K562 (cell line): ENCODE results near the gene ACTL8. TPM values are rescaled to one million over a fixed set of nuclear protein-coding genes. Genes with fewer than 3 reads are reported as not detected.

Experiments
- ATAC-seq: fragments of 200-7000 bp; cut with Tn5 transposase; 3 replicates; pipeline ENCODE4 v1.9.1; 2020; ENCODE audit warnings: moderate library complexity
- BruUV-seq: library from RNA; stranded (reverse); fragments of 400-500 nt; replicated peaks from 2 replicates; lab custom pipeline; 2021; lab: Mats Ljungman, UMichigan
- CTCF ChIA-PET: fragments of 300-600 bp; formaldehyde crosslinking; extraction: SDS; loops from one replicate; lab custom pipeline; 2021; ENCODE audit warnings: low intra/inter-chr PET ratio; lab: Yijun Ruan, JAX
- POLR2A ChIA-PET: fragments of 300-600, 350-650 bp; sonication (Branson Sonifier 250); formaldehyde crosslinking; extraction: SDS; loops from one replicate; lab custom pipeline; 2021; ENCODE audit warnings: antibody characterized with exemption, inconsistent platforms; lab: Yijun Ruan, JAX
- DNase-seq, 4 experiments: peaks; one replicate each; pipeline versions ENCODE4 v3.0.0 to v3.0.0-alpha.2; 2011 to 2018; ENCODE audit warnings: low spot score in 3 of 4, mixed read lengths in 3 of 4; ENCODE audit errors: extremely low read depth in 1 of 4
- FAIRE-seq: peaks from 2 replicates; lab custom pipeline; 2011; peaks lifted over from hg19 to GRCh38; lab: Jason Lieb, UNC
- H2AFZ ChIP-seq: 2 replicates; pipeline ENCODE4 v1.6.0; 2011; ENCODE audit warnings: low read depth, low read length, control low read depth, inconsistent platforms
- H3K27ac ChIP-seq: fragments of 200-600 bp; 3 replicates; pipeline ENCODE4 v1.8.0; 2011; ENCODE audit warnings: low read depth, mild to moderate bottlenecking, control low read depth, inconsistent platforms, low read length, moderate library complexity, mixed read lengths; ENCODE audit errors: extremely low read depth
- H3K27me3 ChIP-seq, 2 experiments: fragments of 300-600 bp in 1 of 2; 2 replicates in 1 of 2; 3 replicates in 1 of 2; pipeline versions ENCODE4 v1.6.0 to v1.8.0; 2011; ENCODE audit warnings: inconsistent platforms in 2 of 2, low read length in 2 of 2, mild to moderate bottlenecking in 1 of 2, mixed read lengths in 1 of 2, moderate library complexity in 1 of 2; ENCODE audit not compliant: control insufficient read depth in 2 of 2, insufficient read depth in 2 of 2
- H3K36me3 ChIP-seq: fragments of 300-600 bp; 3 replicates; pipeline ENCODE4 v1.8.0; 2011; ENCODE audit warnings: mild to moderate bottlenecking, low read length, inconsistent platforms; ENCODE audit not compliant: control insufficient read depth, insufficient read depth
- H3K4me1 ChIP-seq, 2 experiments: fragments of 200-600 bp in 1 of 2; replicated peaks in 1 of 2; 2 replicates in 1 of 2; 3 replicates in 1 of 2; pipeline versions ENCODE4 v1.5.1 to v1.8.0; 2011; ENCODE audit warnings: inconsistent platforms in 2 of 2, low read length in 2 of 2, mild to moderate bottlenecking in 1 of 2, mixed read lengths in 1 of 2, moderate library complexity in 1 of 2; ENCODE audit not compliant: control insufficient read depth in 2 of 2, insufficient read depth in 2 of 2
- H3K4me2 ChIP-seq: 2 replicates; pipeline ENCODE4 v1.6.1; 2011; ENCODE audit warnings: low read length, control low read depth, inconsistent platforms, mixed read lengths; ENCODE audit not compliant: insufficient read depth
- H3K4me3 ChIP-seq: fragments of 200-600 bp; sonication (generic), shearing (Covaris generic); 2 replicates; pipeline ENCODE4 v1.5.1; 2016; ENCODE audit warnings: control low read depth, inconsistent platforms
- H3K79me2 ChIP-seq: fragments of 200-600 bp; 3 replicates; pipeline ENCODE4 v1.8.0; 2011; ENCODE audit warnings: low read length, inconsistent platforms; ENCODE audit not compliant: control insufficient read depth, insufficient read depth
- H3K9ac ChIP-seq, 2 experiments: 2 replicates each; pipeline versions ENCODE4 v1.6.0 to v1.6.1; 2011; ENCODE audit warnings: low read depth in 2 of 2, low read length in 2 of 2, control low read depth in 1 of 2, inconsistent platforms in 1 of 2, mild to moderate bottlenecking in 1 of 2, mixed read lengths in 1 of 2; ENCODE audit not compliant: insufficient read depth in 1 of 2
- H3K9me1 ChIP-seq: one replicate; pipeline ENCODE4 v1.6.0; 2011; ENCODE audit warnings: inconsistent platforms, mild to moderate bottlenecking, low read length, moderate library complexity; ENCODE audit not compliant: control insufficient read depth, insufficient read depth
- H3K9me3 ChIP-seq: replicated peaks from 2 replicates; pipeline ENCODE4 v1.5.1; 2011; ENCODE audit warnings: low read depth, low read length, inconsistent platforms; ENCODE audit not compliant: control insufficient read depth, insufficient read depth
- H4K20me1 ChIP-seq: replicated peaks from 2 replicates; pipeline ENCODE4 v1.6.1; 2011; ENCODE audit warnings: low read length, inconsistent platforms, mixed read lengths; ENCODE audit not compliant: control insufficient read depth, insufficient read depth
- BCOR ChIP-seq: fragments of 450-650 bp; IDR thresholded peaks from 2 replicates; pipeline ENCODE4 v1.6.1; 2016
- RBM25 ChIP-seq: fragments of 200-400 bp; formaldehyde crosslinking; IDR thresholded peaks from 2 replicates; pipeline ENCODE4 v1.6.1; 2018; ENCODE audit warnings: low read length, low read depth, moderate library complexity; ENCODE audit not compliant: severe bottlenecking
- TEAD4 ChIP-seq, 2 experiments: sonication (generic) in 1 of 2; formaldehyde crosslinking in 1 of 2; IDR thresholded peaks; 2 replicates each; pipeline versions ENCODE4 v1.6.1 to v1.8.0; 2012 to 2022; ENCODE audit warnings: borderline replicate concordance in 1 of 2, inconsistent platforms in 1 of 2, low read length in 1 of 2, mild to moderate bottlenecking in 1 of 2, missing genetic modification reagents in 1 of 2
- U2AF1 ChIP-seq: fragments of 200-400 bp; formaldehyde crosslinking; optimal IDR thresholded peaks from 2 replicates; pipeline ENCODE3; 2017; ENCODE audit warnings: mild to moderate bottlenecking, low read depth, low read length, moderate library complexity
- ZFP36 ChIP-seq: fragments of 150-350 bp; IDR thresholded peaks from 2 replicates; pipeline ENCODE4 v1.6.1; 2018; ENCODE audit warnings: low read length, low read depth; ENCODE audit not compliant: partially characterized antibody
- WGBS: fragments of 100-300 bp; shearing (Covaris generic); methylation state at CpG from one replicate; pipeline ENCODE4 v1.1.6; 2016; ENCODE audit warnings: low coverage, mixed read lengths; ENCODE audit not compliant: insufficient coverage; ENCODE audit errors: missing lambda C conversion rate; 5-methylcytosine and 5-hydroxymethylcytosine counted together
- in situ Hi-C: fragments of 300-500 bp; cut with MboI; formaldehyde crosslinking; loops from 4 replicates; pipeline ENCODE4 v1.15.0; 2018; ENCODE audit warnings: inconsistent platforms, mixed read lengths
- intact Hi-C: fragments of 100-400 bp; cut with micrococcal nuclease; formaldehyde crosslinking; loops from 2 replicates; pipeline ENCODE4 v1.14.2; 2022
- polyA plus RNA-seq, 8 experiments: library from polyadenylated mRNA; depleted of rRNA in 4 of 8; stranded (reverse) in 5 of 8; unstranded in 3 of 8; fragments of >200 nt; fragmentation: Nextera tagmentation in 2 of 8; fragmentation: Illumina TruSeq in 1 of 8; extraction: Ambion mirVana in 2 of 8; extraction: Trizol in 1 of 8; gene quantifications; 2 replicates each; pipeline versions ENCODE4 v1.2.1 to v1.2.3, GENCODE V29; 2011 to 2014; ENCODE audit warnings: inconsistent platforms in 1 of 8, missing spikeins in 1 of 8
- total RNA-seq, 7 experiments: library from RNA; depleted of rRNA in 6 of 7; stranded (reverse); fragments of >200 nt in 6 of 7; fragmentation: Illumina TruSeq in 2 of 7; extraction: Trizol in 2 of 7; gene quantifications; 2 replicates each; pipeline versions ENCODE4 v1.2.1 to v1.2.3, GENCODE V29; 2011 to 2021; ENCODE audit warnings: low replicate concordance in 1 of 7

The ACTL8 gene
- total and polyA plus RNA-seq, 9 of the 15 experiments (the other 6 are each of a cell fraction or from before 2014, with no cell fraction given) = 0.30 to 3.3 (median 1.6) TPM

DNA sequence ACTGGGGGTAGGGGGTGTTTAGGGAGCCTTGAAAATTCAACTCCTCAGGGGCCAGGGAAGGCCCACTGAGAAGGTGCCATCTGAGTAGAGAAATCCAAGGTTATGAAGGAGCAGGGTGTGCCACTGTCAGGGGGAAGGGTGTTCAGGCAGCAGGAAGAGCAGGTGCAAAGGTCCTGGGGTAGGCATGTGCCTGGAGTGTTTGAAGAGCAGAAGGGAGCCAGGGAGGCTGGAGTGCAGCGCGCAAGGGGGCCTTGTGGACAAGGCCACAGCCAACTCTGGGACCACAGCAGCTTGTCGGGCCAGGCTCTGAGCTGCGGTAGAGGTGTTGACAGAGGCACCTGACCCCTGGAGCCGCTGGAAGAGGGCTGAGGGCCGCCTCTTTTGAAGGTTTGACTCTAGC is 19.3 kb downstream of the ACTL8 start:
- no peak for FAIRE-seq

GRCh38 chr1:17775796-17776195 is 20.7 kb downstream of the ACTL8 start:
- no peaks in the 10 kb centered on the region for H3K9me1 ChIP-seq
- in situ Hi-C loops = no loop called here
- FAIRE-seq (no peak), DNase-seq (no peak), ATAC-seq (no peak)
- peaks cover 15 to 74% of the 10 kb centered on the region in 2 experiments; a peak in 4 of 5 replicates for H3K27me3 ChIP-seq
- no peaks in the 10 kb centered on the region for H3K4me1 ChIP-seq
- peaks cover 9% of the 10 kb centered on the region; the same call in 1 of the 2 replicates for H4K20me1 ChIP-seq
- intact Hi-C loops = no loop called here
- no TSS peak for BruUV-seq
- no peaks in the 10 kb centered on the region for H3K36me3 ChIP-seq
- WGBS = 0% methylated on average over 2 of the region's 2 CpGs
- CTCF ChIA-PET = no interaction called here
- no peaks in the 10 kb centered on the region for H3K9me3 ChIP-seq
- H3K4me3 ChIP-seq = no peak overlapping the region
- H3K9ac ChIP-seq = no peak overlapping the region
- H3K79me2 ChIP-seq = no peaks in the 10 kb centered on the region
- H3K4me2 ChIP-seq = no peak overlapping the region
- TF ChIP-seq RBM25 = peak; percentile 38
- TF ChIP-seq ZFP36 = peak; percentile 81
- TF ChIP-seq U2AF1 = no peak
- POLR2A ChIA-PET = interaction anchor here (1.0 kb wide), 2 partner anchors 11 to 13 kb away, joined by 4 read pairs; no protein-coding TSS in a partner anchor
- H2AFZ ChIP-seq = no peak overlapping the region
- no peak overlapping the region for H3K27ac ChIP-seq

More for the DNA sequence above, 19.3 kb downstream of the ACTL8 start:
- intact Hi-C loops (no loop called here), in situ Hi-C loops (no loop called here)
- Histone ChIP-seq H3K9me3 (no peaks in the 10 kb centered on the region), H3K79me2 (no peaks in the 10 kb centered on the region), H3K9me1 (no peaks in the 10 kb centered on the region), H4K20me1 (peaks cover 9% of the 10 kb centered on the region; the same call in 1 of the 2 replicates), H3K4me1 (no peaks in the 10 kb centered on the region), H3K27ac (no peak overlapping the region), H3K27me3 (peaks cover 15 to 70% of the 10 kb centered on the region in 2 experiments; a peak in 4 of 5 replicates), H2AFZ (no peak overlapping the region), H3K36me3 (no peaks in the 10 kb centered on the region), H3K9ac (no peak overlapping the region), H3K4me3 (no peak overlapping the region), H3K4me2 (no peak overlapping the region)
- 0% methylated on average over 5 of the region's 6 CpGs for WGBS
- POLR2A ChIA-PET = interaction anchor here (1.5 kb wide), 1 partner anchor 9 kb away, joined by 5 read pairs; no protein-coding TSS in a partner anchor
- DNase-seq = no peak
- BruUV-seq = no TSS peak
- CTCF ChIA-PET = no interaction called here
- ATAC-seq = no peak
- TF ChIP-seq TEAD4 (IDR thresholded peaks at IDR 0.05; ENCODE audit: low read length) (no peak), TEAD4 (CRISPR knock-in tag; IDR thresholded peaks at IDR 0.05; ENCODE audit: borderline replicate concordance) (no peak), BCOR (0 out of 2 replicates have a peak, but pooled peaks have one; percentile 31), RBM25 (peak; percentile 33)
